Stomach (tissue), 9 donors: ENCODE data around the gene SMAD6. TPM values are rescaled to one million over a fixed set of nuclear protein-coding genes. Genes with fewer than 3 reads are reported as not detected.
"Not testable (repeated sequence)": the region's sequence is repeated elsewhere in the genome, so short reads cannot be mapped to it uniquely, and the experiment has no call there.

Experiments
- DNase-seq, 2 donors: peaks; one replicate each; pipeline versions ENCODE4 v3.0.0 to v3.0.0-alpha.2; 2013 to 2019
- H3K27ac ChIP-seq, 5 donors: fragments of 200-600 bp in 4 of 5; sonication (generic) in 4 of 5; one replicate each; pipeline ENCODE4 v1.5.1; 2013 to 2019; ENCODE audit warnings: mild to moderate bottlenecking in 1 of 5, moderate library complexity in 1 of 5
- H3K27me3 ChIP-seq, 3 donors: fragments of 200-600 bp; sonication (generic); one replicate each; pipeline ENCODE4 v1.5.1; 2017 to 2019; ENCODE audit warnings: mixed run types in 1 of 3
- H3K36me3 ChIP-seq, 4 donors: fragments of 200-600 bp; sonication (generic); 1 replicate in 3 of 4; 2 replicates in 1 of 4; pipeline ENCODE4 v1.5.1; 2016 to 2019
- H3K4me1 ChIP-seq, 4 donors: fragments of 200-600 bp; sonication (generic); one replicate each; pipeline ENCODE4 v1.5.1; 2016 to 2019
- H3K4me3 ChIP-seq, 4 donors: fragments of 200-600 bp; sonication (generic) in 3 of 4; one replicate each; pipeline ENCODE4 v1.5.1; 2016 to 2019; ENCODE audit warnings: mild to moderate bottlenecking in 1 of 4
- H3K9me3 ChIP-seq, 4 donors: fragments of 200-600 bp; sonication (generic); one replicate each; pipeline ENCODE4 v1.5.1; 2016 to 2019
- EP300 ChIP-seq: sonication (generic); formaldehyde crosslinking; IDR thresholded peaks from one replicate; pipeline ENCODE4 v1.6.1; 2017; ENCODE audit warnings: antibody characterized with exemption
- POLR2A ChIP-seq, 4 donors: fragments of 450-650 bp; IDR thresholded peaks; one replicate each; pipeline ENCODE4 v1.6.1; 2016; ENCODE audit warnings: antibody characterized with exemption in 4 of 4, control low read depth in 2 of 4, mild to moderate bottlenecking in 1 of 4, moderate library complexity in 1 of 4
- POLR2AphosphoS5 ChIP-seq, 3 donors: sonication (generic); formaldehyde crosslinking; IDR thresholded peaks; one replicate each; pipeline ENCODE4 v1.6.1; 2016; ENCODE audit warnings: antibody characterized with exemption in 3 of 3
- WGBS, 5 donors: extraction: QIAGEN DNeasy Blood & Tissue Kit in 3 of 5; methylation state at CpG; one replicate each; pipeline versions ENCODE4 v1.1.5 to v1.1.7; 2013 to 2018; 5-methylcytosine and 5-hydroxymethylcytosine counted together
- intact Hi-C: fragments of 100-400 bp; cut with DNase I; formaldehyde crosslinking; loops from one replicate; pipeline ENCODE4 v1.15.1; 2023; ENCODE audit warnings: low total_unique reads
- polyA plus RNA-seq, 3 donors: library from polyadenylated mRNA; stranded (reverse); fragments of 200-250 nt; gene quantifications; one replicate each; pipeline ENCODE4 v1.2.3, GENCODE V29; 2013
- total RNA-seq, 5 donors: library from RNA; depleted of rRNA; stranded (reverse); fragments of >200 nt; gene quantifications; one replicate each; pipeline versions ENCODE4 v1.1.0 to v1.2.3, GENCODE V29; 2014 to 2016
- TF ChIP-seq, protein P1 (sequence below), 7 experiments: fragments of 450-650 bp in 4 of 7; fragments of 200-600 bp in 3 of 7; sonication (generic) in 3 of 7; IDR thresholded peaks; one replicate each; pipeline ENCODE4 v1.5.1; 2016 to 2019; ENCODE audit warnings: antibody characterized with exemption in 7 of 7, control low read depth in 2 of 7, mild to moderate bottlenecking in 1 of 7
- donor health status: healthy with polysubstance abuse.
- donor health status: Bipolar disorder and iron deficiency.
- donor health status: healthy.

Gene SMAD6
- total and polyA plus RNA-seq, 8 donors, result 4.0 to 112 (median 28.3) TPM

DNA sequence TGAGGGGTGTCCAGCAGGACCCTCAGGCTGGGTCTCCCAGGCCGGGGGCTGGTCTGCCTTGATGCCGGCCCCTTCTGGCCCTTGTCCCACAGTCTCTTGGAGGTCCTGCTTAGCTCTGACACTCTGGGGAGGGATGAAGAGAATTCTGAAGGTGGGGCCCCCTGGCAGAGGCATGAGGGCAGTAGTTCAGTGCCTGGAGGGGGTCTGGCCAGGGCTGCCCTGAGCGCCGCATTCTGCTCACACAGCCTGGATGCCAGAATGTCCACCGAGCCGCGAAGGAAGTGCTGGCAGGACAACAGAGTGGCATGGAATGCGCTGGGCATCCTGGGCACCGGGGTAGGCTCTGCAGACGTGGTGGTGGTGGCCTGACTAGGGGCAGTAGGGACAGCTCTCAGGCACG is 55.5 kb downstream of the SMAD6 start:
- Histone ChIP-seq H3K9me3 (peaks cover 0 to 10% (median 6%) of the 10 kb centered on the region in 4 donors), H3K4me3 (no peak overlapping the region), H3K4me1 (peaks cover 33 to 85% (median 64%) of the 10 kb centered on the region in 4 donors), H3K36me3 (peaks cover 0 to 15% (median 6%) of the 10 kb centered on the region in 4 donors), H3K27ac (peak overlapping the region in 3 of 5 donors; percentile 29 to 47 (median 40)), H3K27me3 (no peaks in the 10 kb centered on the region)
- WGBS, 5 donors, result 90 to 92% (median 91%) methylated on average over 8 to 11 of the region's 11 CpGs
- no peak for DNase-seq
- intact Hi-C loops, result no loop called here
- TF ChIP-seq POLR2AphosphoS5 (IDR thresholded peaks at IDR 0.05) (no peak), POLR2A (IDR thresholded peaks at IDR 0.05) (no peak), EP300 (no peak)
- TF ChIP-seq, protein P1, sequence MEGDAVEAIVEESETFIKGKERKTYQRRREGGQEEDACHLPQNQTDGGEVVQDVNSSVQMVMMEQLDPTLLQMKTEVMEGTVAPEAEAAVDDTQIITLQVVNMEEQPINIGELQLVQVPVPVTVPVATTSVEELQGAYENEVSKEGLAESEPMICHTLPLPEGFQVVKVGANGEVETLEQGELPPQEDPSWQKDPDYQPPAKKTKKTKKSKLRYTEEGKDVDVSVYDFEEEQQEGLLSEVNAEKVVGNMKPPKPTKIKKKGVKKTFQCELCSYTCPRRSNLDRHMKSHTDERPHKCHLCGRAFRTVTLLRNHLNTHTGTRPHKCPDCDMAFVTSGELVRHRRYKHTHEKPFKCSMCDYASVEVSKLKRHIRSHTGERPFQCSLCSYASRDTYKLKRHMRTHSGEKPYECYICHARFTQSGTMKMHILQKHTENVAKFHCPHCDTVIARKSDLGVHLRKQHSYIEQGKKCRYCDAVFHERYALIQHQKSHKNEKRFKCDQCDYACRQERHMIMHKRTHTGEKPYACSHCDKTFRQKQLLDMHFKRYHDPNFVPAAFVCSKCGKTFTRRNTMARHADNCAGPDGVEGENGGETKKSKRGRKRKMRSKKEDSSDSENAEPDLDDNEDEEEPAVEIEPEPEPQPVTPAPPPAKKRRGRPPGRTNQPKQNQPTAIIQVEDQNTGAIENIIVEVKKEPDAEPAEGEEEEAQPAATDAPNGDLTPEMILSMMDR (IDR thresholded peaks at IDR 0.05), result no peak

DNA sequence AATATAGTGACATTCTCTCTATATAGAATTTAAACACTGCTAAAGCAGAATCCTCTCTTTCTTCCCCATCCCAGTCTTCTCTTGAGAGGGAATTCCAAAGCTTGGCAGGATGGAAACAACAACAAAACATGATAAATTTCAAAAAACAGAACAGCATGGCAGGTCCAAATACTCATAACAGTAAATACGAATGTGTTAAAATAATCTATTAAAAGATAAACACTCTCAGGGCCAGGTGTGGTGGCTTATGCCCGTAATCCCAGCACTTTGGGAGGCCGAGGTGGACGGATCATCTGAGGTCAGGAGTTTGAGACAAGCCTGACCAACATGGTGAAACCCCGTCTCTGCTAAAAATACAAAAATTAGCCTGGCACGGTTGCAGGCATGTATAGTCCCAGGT is 56.2 kb downstream of the SMAD6 start:
- H3K27me3 ChIP-seq, H3K4me3 ChIP-seq, intact Hi-C loops, DNase-seq: not testable (repeated sequence)
- 38 to 63% (median 48%) methylated on average over 6 of the region's 6 CpGs for WGBS, 5 donors
- Histone ChIP-seq H3K9me3 (peaks cover 0 to 10% (median 6%) of the 10 kb centered on the region in 4 donors), H3K36me3 (peaks cover 0 to 15% (median 6%) of the 10 kb centered on the region in 4 donors), H3K27ac (peak overlapping the region in 3 of 5 donors; percentile 15 to 88 (median 29)), H3K4me1 (peaks cover 40 to 88% (median 68%) of the 10 kb centered on the region in 4 donors)

DNA sequence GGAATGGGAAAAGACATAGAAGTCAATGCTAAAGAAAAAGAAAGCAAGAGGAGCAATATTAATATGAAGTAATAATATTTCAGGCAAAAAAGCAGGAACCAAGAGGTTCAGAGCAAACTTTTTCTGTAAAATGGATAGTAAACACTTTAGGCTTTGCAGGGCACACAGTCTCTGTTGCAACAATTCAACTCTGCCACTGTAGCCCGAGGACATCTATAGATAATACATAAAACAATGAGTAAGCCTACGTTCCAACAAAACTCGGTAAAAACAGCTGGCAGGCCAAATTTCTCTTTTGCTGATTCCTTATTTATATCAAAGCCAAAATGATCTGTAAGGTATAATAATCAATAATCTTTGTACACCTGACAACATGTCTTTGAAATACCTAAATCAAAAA is 56.8 kb downstream of the SMAD6 start:
- Histone ChIP-seq H3K9me3 (peaks cover 0 to 10% (median 6%) of the 10 kb centered on the region in 4 donors), H3K36me3 (peaks cover 0 to 15% (median 6%) of the 10 kb centered on the region in 4 donors), H3K27ac (peak overlapping the region in 3 of 5 donors; percentile 15 to 88 (median 29)), H3K4me1 (peaks cover 46 to 88% (median 68%) of the 10 kb centered on the region in 4 donors), H3K4me3 (no peak overlapping the region), H3K27me3 (no peaks in the 10 kb centered on the region)
- no peak for DNase-seq
- WGBS, 5 donors, result 25 to 42% (median 28%) methylated on average over 3 of the region's 3 CpGs
- intact Hi-C loops, result no loop called here
- no peak for TF ChIP-seq POLR2A (IDR thresholded peaks at IDR 0.05)
- TF ChIP-seq, protein P1 (IDR thresholded peaks at IDR 0.05), result no peak
- TF ChIP-seq POLR2AphosphoS5 (IDR thresholded peaks at IDR 0.05), result no peak
- no peak for TF ChIP-seq EP300

DNA sequence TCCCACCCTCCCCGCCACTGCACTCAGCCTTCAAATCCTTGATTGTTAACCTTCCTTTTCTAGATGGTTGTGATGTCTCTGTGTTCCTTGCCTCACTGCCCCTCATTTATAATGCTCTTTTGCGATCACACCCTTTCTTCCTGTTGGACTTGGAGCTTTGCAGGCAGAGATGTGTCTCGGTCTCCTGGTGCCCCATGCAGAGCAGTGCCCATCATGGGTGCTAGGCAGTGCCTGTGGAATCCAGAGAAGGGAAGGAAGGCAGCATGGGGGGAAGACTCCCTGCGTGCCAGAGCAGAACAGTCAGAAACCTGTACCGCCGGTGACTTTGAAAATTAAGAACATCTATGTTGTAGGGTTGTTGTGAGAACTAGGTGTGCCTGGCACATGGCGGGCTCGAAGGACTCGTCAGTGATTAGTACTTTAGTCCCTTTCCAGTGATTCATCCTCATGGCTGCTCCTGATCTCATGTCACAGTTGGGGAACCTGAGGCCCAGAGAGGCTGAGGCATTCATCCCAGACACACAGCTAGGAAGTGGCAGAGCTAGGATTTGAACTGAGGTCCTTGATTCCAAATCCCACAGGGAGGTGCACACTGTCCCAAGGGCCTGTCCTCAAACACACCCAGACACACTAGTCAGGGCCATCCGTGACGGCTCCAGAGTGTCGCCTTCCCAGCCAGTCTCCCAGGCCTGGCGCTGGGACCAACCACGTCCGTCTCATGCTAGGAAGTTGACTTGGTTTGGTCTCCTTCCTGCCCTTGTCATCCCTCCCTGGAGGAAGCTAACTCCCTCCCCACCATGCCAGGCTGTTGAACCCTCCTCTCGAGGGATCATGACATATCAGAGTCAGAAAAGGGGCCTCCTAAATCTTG is 58.3 kb downstream of the SMAD6 start:
- no peaks in the 10 kb centered on the region for H3K27me3 ChIP-seq
- H3K36me3 ChIP-seq, result peaks cover 0 to 4% (median 1%) of the 10 kb centered on the region in 4 donors
- H3K4me3 ChIP-seq, result no peak overlapping the region
- WGBS, 5 donors, result 72 to 78% (median 77%) methylated on average over 16 of the region's 16 CpGs
- peak overlapping the region; percentile 39 to 88 (median 84) for H3K27ac ChIP-seq
- peaks cover 61 to 99% (median 82%) of the 10 kb centered on the region in 4 donors for H3K4me1 ChIP-seq
- no peak for DNase-seq
- peaks cover 0 to 4% (median 3%) of the 10 kb centered on the region in 4 donors for H3K9me3 ChIP-seq
- intact Hi-C loops, result no loop called here
- TF ChIP-seq POLR2AphosphoS5 (IDR thresholded peaks at IDR 0.05), result no peak
- TF ChIP-seq, protein P1 (IDR thresholded peaks at IDR 0.05), result no peak
